ENCODE data around the gene TAOK1.

TAOK1 gene

GRCh38 chr17:29376667-29377270, 13.4 kb upstream of the TAOK1 start:
- no peak overlapping the region for H3K27ac ChIP-seq
- DNase-seq (ENCODE audit: low read depth, low spot score) = no peak

- no peak overlapping the region for H3K27ac ChIP-seq
- DNase-seq (ENCODE audit: low read depth, low spot score) = no peak
Measured at GRCh38 chr17:29378500-29378899, 11.7 kb upstream of the TAOK1 start.

GRCh38 chr17:29379084-29379991, 10.8 kb upstream of the TAOK1 start:
- peak overlapping the region; percentile 38 for H3K27ac ChIP-seq
- DNase-seq (ENCODE audit: low read depth, low spot score) = no peak

- peak overlapping the region; percentile 68 for H3K27ac ChIP-seq
- no peak for DNase-seq (ENCODE audit: low read depth, low spot score)
Measured at GRCh38 chr17:29383686-29384085, 6.5 kb upstream of the TAOK1 start.

GRCh38 chr17:29384901-29385300, 5.3 kb upstream of the TAOK1 start:
- DNase-seq (ENCODE audit: low read depth, low spot score) = no peak

GRCh38 chr17:29386760-29387159, 3.4 kb upstream of the TAOK1 start:
- no peak overlapping the region for H3K27ac ChIP-seq
- no peak for DNase-seq (ENCODE audit: low read depth, low spot score)

More at GRCh38 chr17:29384901-29385300, 5.3 kb upstream of the TAOK1 start:
- H3K27ac ChIP-seq = peak overlapping the region; percentile 68

- no peak for DNase-seq (ENCODE audit: low read depth, low spot score)
- H3K27ac ChIP-seq = no peak overlapping the region
Measured at GRCh38 chr17:29388937-29389336, 1.2 kb upstream of the TAOK1 start.

GRCh38 chr17:29390851-29391631, 878 bp downstream of the TAOK1 start:
- no peak for DNase-seq (ENCODE audit: low read depth, low spot score)
- peak overlapping the region; percentile 72 for H3K27ac ChIP-seq

GRCh38 chr17:29393436-29393835, 3.3 kb downstream of the TAOK1 start:
- H3K27ac ChIP-seq = peak overlapping the region; percentile 8
- no peak for DNase-seq (ENCODE audit: low read depth, low spot score)

GRCh38 chr17:29394761-29395160, 4.6 kb downstream of the TAOK1 start:
- no peak overlapping the region for H3K27ac ChIP-seq
- no peak for DNase-seq (ENCODE audit: low read depth, low spot score)

GRCh38 chr17:29396066-29396465, 5.9 kb downstream of the TAOK1 start:
- no peak for DNase-seq (ENCODE audit: low read depth, low spot score)
- H3K27ac ChIP-seq = no peak overlapping the region

DNA sequence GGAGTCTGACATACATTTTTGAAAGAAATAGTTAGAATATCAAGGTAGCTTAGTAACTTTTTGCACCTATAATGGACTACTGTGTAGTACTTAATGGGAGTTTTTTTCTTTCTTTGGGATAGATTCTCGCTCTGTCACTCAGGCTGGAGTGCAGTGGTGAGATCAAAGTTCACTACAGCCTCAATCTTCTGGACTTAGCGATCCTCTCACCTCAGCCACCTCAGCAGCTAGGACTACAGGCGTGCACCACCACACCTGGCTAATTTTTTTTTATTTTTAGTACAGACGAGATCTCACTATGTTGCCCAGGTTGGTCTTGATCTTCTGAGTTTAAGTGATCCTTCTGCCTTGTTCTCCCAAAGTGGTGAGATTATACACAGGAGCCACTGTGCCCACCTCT, 9.5 kb downstream of the TAOK1 start:
- DNase-seq (ENCODE audit: low read depth, low spot score) = no peak
- H3K27ac ChIP-seq = no peak overlapping the region

- H3K27ac ChIP-seq = no peak overlapping the region
- no peak for DNase-seq (ENCODE audit: low read depth, low spot score)
Measured at GRCh38 chr17:29400818-29401217, 10.7 kb downstream of the TAOK1 start.

- no peak overlapping the region for H3K27ac ChIP-seq
- no peak for DNase-seq (ENCODE audit: low read depth, low spot score)
Measured at GRCh38 chr17:29401258-29401657, 11.1 kb downstream of the TAOK1 start.

DNA sequence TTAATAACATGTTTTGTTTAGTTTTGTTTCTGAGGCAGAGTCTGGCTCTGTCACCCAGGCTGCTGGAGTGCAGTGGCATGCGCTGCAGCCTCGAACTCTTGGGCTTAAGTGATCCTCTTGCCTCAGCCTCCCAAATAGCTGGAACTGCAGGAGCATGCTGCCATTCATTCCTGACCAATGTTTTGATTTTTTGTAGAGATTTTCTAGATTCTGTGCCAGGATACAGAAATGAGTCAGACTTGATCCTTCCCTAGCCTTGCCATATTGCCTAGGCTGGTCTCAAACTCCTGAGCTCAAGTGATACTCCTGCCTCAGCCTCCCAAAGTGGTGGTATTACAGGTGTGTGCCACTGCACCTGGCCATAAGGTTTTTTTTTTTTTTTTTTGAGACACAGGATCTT, 17.7 kb downstream of the TAOK1 start:
- H3K27ac ChIP-seq = no peak overlapping the region
- no peak for DNase-seq (ENCODE audit: low read depth, low spot score)

DNA sequence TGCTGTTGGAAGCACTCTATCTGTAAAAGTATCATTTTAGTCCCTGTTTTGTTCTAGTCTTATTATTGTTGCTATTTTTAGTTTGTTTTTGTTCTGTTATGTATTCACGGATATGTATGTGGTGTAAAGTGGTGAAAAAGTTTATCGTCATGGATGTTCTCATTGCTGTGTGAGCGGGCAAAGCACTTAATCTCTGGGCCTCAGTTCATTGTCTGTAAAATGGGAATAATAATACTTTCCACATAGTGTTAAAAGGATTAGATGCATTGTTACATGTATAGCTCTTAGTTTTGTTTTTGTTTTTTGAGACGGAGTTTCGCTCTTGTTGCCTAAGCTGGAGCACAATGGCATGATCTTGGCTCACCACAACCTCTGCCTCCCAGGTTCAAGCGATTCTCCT, 19.8 kb downstream of the TAOK1 start:
- no peak overlapping the region for H3K27ac ChIP-seq
- DNase-seq (ENCODE audit: low read depth, low spot score) = no peak

- peak; percentile 3 for DNase-seq (ENCODE audit: low read depth, low spot score)
Measured at GRCh38 chr17:29412780-29413565, 22.8 kb downstream of the TAOK1 start.

DNA sequence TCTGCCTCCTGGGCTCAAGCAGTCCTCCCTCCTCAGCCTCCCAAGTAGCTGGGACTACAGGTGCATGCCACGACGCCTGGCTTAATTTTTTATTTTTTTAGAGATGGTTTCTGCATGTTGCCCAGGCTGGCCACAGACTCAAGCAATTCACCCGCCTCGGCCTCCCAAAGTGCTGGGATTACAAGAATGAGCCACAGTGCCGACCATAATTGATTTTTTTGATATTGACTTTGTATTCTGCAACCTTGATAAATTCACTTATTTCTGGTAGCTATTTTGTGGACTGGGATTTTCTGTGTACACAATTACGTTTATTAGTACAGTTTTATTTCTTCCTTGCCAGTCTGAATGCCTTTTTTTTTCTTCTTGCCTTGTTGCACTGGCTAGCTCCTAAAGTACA, 30.0 kb downstream of the TAOK1 start:
- DNase-seq (ENCODE audit: low read depth, low spot score) = no peak
- H3K27ac ChIP-seq = no peak overlapping the region

More at GRCh38 chr17:29412780-29413565, 22.8 kb downstream of the TAOK1 start:
- H3K27ac ChIP-seq = peak overlapping the region; percentile 50

- no peak overlapping the region for H3K27ac ChIP-seq
Measured at GRCh38 chr17:29430275-29430674, 40.1 kb downstream of the TAOK1 start.

GRCh38 chr17:29433541-29433940, 43.4 kb downstream of the TAOK1 start:
- no peak overlapping the region for H3K27ac ChIP-seq

More at GRCh38 chr17:29430275-29430674, 40.1 kb downstream of the TAOK1 start:
- DNase-seq (ENCODE audit: low read depth, low spot score) = no peak

More at GRCh38 chr17:29433541-29433940, 43.4 kb downstream of the TAOK1 start:
- no peak for DNase-seq (ENCODE audit: low read depth, low spot score)
